NCI-H2081 treated with DMSO at 0.1 percent for 48 hours (cell line): Measurements from ENCODE around the gene NAV3.
"Not testable (repeated sequence)": the region's sequence is repeated elsewhere in the genome, so short reads cannot be mapped to it uniquely, and the experiment has no call there.

Experiments used
- DNase-seq: peaks from one replicate; lab custom pipeline; 2025; lab: John Stamatoyannopoulos, UW

NAV3 gene

GRCh38 chr12:78192979-78193378 lies 362.3 kb downstream of the NAV3 start:
- no peak for DNase-seq

GRCh38 chr12:78194448-78194847 lies 363.8 kb downstream of the NAV3 start:
- DNase-seq = no peak

- DNase-seq = no peak
These were observed 368.2 kb downstream of the NAV3 start for GRCh38 chr12:78198896-78199295.

DNA sequence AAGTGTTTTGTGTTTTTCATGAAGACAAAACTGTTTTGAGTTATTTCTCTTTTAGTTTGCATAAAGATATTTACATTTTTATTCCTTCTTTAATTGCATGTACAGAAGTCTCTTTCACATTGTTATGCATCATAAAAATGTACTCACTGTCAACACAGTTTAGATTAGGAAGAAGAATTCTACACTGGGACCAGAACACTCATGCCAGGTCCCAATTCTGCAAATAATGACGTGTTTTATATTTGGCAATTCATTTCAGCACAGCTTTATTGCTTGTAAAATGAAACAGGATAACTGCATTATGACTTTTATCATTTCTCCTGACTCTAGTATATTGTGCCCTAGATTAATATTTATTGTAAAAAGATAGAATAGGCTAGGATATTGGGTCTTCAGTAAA lies 369.2 kb downstream of the NAV3 start:
- no peak for DNase-seq

DNA sequence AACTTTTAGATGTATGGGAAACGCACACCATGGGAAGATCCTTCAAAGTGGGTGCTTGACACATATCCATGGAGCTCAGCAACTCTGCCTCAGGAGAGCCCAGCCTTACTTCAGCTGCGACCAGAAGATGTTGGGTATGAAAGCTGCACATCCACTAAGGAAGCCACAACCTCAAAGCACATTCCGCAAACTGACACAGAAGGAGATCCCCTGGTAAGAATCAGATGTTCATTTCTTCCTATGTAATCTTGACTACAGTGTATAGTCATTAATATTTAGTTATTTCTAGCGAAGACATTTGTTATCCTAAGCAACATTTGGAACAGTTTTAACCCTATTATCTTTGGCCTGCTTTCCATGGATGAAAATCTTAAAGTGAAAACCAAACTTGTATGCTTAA lies 374.2 kb downstream of the NAV3 start:
- no peak for DNase-seq

- DNase-seq = no peak
These were observed 377.4 kb downstream of the NAV3 start for GRCh38 chr12:78208092-78208491.

GRCh38 chr12:78209846-78210505 lies 379.3 kb downstream of the NAV3 start:
- DNase-seq = no peak

DNA sequence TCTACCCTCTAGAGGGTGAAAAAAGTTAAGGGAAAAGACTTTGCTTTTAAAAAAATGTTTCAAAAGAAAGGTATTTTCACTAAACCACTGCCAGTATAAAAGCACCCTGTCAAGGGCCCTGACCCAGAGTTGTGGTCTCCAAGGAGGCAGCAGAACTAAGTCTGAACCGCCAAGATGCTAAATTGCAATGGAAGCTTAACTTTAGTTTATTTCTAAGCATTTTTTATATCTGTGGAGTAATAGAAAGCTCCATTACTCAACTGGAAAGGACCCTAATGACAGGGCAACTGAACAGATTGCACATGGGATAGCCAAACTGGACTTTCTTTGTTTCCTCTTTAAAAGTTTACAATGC lies 379.8 kb downstream of the NAV3 start:
- no peak for DNase-seq

DNA sequence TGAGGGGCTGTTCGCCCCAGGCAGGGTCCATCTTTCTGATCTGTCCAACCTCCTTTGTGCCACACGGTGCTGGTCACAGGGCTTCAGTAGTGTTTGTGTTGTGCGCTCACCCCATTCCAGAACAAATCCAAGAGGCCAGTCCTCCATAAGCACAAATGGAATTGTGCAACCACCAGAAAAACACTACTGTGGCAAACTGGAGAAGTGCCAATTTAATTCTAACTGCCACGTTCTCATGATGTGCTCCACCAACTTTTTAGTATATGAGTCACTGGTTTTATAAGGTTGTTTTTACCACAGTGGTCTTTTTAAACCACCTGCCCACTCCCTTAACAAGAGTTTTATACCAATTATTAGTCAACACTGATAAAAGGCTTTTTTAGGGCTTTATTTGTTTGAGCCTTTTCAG lies 380.2 kb downstream of the NAV3 start:
- DNase-seq = no peak

DNA sequence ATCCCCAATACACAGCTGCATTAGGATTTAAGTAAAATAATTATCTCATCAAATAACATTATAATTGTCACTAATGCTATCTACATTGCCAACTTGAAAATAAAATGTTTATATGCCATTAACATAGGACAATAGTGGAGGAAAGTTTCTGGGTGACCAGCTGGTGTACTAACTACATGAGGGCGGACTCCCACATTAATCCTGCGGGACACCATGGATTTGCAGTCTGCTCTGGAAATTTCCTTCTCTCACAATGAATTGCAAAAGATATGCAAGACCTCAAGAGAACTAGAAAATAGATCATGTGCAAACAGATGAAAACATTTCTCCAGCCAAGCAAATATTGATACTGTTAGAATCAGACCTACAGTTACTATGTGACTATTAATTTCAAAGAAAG lies 390.1 kb downstream of the NAV3 start:
- no peak for DNase-seq

DNA sequence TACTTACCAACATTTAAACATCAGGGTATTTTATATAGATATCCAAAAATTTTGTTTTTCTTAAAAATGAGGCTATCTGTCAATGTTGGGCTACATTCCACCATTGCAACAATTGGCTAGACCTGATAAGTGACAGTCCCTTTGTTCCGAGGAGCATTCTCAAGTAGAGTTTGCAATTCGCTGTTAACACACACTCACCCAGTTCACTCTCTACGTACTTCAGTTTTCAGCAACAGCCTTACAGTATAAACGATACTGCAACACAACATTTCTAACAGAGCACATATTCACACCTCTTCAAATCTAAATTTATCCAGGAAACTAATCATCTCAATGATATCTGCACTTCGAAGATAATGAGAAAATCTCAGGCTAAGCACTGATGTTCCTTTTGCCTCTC lies 393.5 kb downstream of the NAV3 start:
- DNase-seq = no peak

GRCh38 chr12:78226763-78227162 lies 396.1 kb downstream of the NAV3 start:
- DNase-seq = no peak

DNA sequence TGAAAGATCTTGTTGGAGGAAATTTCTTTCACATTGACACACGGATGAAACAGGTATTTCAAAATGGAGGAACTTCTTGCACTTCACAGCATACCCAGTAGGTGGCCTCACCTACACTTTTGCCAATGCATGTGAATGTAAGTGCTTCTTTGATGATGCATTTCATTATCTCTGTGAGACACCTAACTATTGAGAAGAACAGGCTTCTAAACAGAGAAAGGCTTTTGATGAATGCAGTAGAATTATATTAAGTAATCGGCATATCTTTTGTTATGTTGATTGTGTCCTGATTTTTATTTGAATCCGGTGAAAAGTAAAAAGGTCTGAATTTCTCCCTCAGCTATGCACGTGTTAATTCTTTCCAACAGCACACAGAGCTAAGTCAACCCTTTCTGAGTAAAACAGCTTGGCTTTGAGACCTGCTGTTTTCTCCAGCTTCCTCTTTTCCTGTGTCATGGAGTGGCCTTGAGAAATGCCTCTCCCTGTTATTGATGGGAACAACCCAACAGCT lies 399.0 kb downstream of the NAV3 start:
- peak; percentile 42 for DNase-seq

- DNase-seq = no peak
These were observed 402.1 kb downstream of the NAV3 start for GRCh38 chr12:78232756-78233155.

DNA sequence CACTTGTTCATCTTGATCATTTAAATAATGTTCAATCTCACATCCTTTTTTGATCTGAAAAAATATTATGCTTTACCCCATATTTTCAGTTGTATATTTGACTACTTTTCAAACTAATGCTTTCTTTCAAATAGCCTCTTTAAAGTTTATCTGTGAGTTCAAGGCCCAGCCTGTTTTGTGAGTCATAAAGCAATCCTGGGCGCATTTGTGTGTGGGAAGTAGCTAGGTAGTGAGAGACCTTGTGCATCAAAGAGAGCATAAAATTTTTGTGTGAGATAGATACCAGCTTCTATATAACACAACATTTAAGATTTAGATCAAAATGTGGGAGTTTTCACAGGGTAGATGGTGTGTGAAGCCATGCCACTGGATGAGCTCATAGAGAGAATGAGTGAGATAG lies 405.6 kb downstream of the NAV3 start:
- DNase-seq = no peak

GRCh38 chr12:78239544-78239943 lies 408.9 kb downstream of the NAV3 start:
- DNase-seq = no peak

GRCh38 chr12:78240827-78241226 lies 410.1 kb downstream of the NAV3 start:
- DNase-seq = no peak

DNA sequence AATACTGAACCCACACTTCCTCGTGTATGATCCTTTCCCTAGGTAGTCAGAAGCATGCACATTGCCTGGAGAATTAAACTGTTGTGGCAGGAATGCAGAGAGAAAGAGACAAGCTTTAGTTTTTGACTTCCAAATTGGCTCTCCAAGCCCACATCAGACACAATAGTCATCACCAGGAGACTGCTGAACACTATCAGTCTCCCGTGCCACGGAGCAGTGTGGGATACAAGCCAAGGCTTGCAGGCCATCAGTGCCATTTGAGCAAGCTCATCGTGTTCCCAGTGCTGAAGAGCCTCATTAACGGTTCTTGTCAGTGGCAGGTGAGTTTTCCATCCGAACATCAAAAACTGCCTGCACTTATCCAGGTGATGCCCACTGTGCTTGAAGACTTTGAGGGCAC lies 410.8 kb downstream of the NAV3 start:
- no peak for DNase-seq

DNA sequence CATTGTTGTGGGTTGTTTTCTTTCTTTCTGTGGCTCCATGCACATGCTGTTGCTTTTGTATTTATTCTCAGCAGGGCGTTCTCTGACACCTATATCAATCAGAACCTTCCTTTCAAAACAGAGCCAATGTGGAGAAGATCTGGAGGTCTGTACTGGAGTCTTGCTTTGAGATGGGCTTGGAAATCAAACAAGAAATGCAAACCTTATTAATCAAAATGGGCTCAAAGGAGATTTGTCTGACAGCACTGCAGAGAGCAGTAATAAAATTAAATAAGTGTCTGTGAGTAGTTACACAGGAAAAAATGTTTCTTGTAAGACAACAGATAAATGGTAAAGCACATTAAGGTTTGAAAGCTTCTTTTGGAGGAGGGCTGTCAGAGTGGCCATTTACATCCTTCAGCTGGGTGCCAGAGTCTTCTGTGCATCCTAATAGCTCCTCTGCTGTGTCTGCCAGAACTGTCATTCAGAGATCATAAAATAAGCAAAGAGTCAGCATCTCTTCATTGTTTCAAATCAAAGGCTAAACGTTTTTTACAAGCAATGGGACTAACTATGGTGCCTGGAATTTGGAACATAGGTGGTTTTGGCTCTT lies 414.3 kb downstream of the NAV3 start:
- DNase-seq = no peak

DNA sequence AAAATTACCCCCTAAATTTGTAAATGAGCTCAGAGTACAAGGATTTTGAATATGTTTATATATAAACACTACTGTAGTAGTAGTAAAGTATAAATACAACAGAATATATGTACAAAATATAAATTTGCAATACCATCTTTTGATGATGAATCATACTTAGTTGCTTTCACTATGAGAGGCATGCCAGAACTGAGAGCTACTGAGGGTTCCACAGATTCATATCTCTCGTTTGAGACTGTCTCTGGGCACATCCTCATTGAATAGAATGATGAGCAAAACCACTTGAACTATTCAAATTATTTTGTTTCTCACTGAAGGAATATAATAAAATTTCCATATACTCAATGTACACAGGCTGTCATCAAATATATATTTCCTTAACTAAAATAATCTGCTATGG lies 417.6 kb downstream of the NAV3 start:
- no peak for DNase-seq

DNA sequence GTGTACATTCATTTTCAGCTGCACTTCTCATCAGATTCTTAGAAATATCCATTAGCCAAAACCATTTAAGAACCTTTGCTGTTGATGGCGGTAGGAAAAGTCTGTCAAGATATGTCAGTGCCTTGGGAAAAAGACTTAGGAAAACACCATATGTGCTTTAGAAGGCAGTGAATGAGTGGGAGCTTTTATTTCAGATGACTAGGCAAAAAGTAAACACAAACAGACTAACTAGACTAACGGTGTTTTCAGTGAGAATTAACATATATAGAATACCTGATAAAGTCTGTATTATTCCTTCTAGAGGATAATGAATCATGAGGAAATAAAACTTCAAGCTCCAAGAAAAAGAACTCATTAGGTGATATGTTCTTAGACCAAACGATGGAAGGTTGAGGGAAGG lies 418.9 kb downstream of the NAV3 start:
- DNase-seq = no peak

- DNase-seq = not testable (repeated sequence)
These were observed 427.0 kb downstream of the NAV3 start for GRCh38 chr12:78257662-78258061.

GRCh38 chr12:78260976-78261375 lies 430.3 kb downstream of the NAV3 start:
- DNase-seq = no peak

GRCh38 chr12:78261901-78262300 lies 431.2 kb downstream of the NAV3 start:
- DNase-seq = no peak
